CD4-positive, alpha-beta T cell treated with Interleukin-15 for 4 hours (primary cell): ENCODE measurements around the gene TPD52L2.
"Not testable (repeated sequence)": the region's sequence is repeated elsewhere in the genome, so short reads cannot be mapped to it uniquely, and the experiment has no call there.

Experiments used
- DNase-seq: peaks from one replicate; pipeline ENCODE4 v3.0.0-alpha.2; 2020; ENCODE audit warnings: low spot score

TPD52L2 gene

GRCh38 chr20:63855363-63856097, 9.5 kb upstream of the TPD52L2 start:
- no peak for DNase-seq

DNA sequence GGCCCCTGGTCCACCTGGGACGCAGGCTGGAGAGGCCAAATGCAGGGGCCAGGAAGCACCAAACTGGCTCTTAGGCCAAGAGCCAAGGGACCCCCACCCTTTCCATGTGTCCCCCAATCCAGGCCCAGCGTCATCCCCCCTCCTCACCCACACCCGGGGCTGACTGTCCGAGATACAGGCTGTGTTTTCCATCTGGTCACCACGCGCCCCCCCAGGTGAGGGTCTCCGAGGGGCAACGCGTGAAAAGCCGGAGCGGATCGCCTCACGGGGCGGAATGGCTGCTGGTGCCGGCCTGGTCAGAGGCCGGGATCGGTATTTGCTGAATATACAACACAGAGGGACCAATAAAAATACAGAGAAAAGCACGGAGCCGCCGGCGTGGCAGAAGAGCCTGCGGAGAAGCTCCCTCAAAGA, 9.0 kb upstream of the TPD52L2 start:
- DNase-seq: no peak

DNA sequence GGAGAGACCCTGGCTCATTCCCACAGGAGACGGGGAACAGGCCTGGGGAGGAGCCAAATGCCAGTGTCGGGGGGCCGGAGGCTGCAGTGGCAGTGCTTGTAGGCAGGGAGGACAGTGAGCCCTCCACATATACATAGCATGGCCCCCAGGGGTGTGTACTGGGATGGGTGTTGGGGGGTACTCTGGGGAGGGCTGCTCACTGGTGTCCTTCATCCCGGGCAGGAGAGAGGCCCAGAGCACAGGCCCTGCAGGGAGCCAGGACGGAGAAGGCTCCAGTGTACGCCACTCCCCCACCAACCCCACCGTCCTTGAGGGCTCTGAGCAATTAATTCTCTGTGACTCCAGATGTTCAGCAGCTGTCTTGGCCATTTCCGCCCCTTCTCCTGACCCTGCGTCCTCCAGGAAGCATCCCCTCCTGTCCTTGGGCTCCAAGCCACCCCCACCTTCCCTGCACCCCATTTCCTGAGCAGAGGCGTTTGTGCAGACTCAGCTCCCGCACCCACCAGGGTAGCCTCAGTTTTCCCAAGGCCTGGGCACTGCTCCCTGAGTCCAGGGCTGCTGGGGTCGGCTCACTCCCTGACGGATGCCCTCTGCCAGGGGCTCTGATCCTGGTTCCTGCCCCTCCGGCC, 7.2 kb upstream of the TPD52L2 start:
- DNase-seq: no peak

DNA sequence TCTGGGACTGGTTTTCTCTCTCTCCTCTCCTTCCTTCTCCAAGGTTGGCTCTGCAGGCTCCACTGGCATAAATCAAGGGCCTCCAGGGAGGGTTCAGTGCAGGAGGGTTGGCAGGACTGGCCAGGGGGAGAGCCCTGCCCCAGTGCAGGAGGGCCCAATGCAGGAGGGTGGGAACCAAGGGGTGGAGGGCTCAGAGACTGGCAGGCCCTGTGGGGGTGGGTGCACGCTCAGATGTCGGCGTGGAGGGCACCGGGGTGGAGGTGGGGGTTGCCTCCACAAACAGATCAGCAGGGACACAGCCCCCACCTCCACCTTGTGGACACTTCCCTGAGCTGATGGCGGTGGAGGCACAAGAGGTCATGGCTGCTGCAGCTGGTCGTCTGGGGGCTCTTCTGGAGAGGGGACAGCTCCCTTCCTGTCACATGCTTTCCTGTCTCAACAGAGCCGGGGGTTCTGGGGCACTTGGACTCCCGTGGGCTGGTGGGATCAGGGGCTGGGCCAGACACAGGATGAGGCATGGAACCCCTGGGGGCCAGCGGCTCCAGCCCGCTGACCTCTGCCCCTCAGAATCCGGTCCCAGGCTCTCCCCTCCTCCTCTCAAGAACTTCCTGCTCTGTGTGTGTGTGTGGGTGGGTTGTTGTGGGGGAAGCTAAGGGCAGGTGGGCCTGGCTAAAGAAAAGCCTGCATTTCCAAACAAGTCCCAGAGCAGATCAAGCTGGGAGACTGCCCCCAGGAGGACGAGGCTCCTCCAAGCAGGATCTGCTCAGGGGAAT, 6.5 kb upstream of the TPD52L2 start:
- DNase-seq: no peak

GRCh38 chr20:63859166-63859699, 5.8 kb upstream of the TPD52L2 start:
- no peak for DNase-seq

- DNase-seq: no peak
Observed at GRCh38 chr20:63860325-63861051, 4.6 kb upstream of the TPD52L2 start.

GRCh38 chr20:63861365-63861934, 3.6 kb upstream of the TPD52L2 start, which contains the start of gene ABHD16B:
Gene ABHD16B (plus strand): TSS chr20:63861498. CDS start chr20:63861541, 43 bp downstream.
- no peak for DNase-seq

DNA sequence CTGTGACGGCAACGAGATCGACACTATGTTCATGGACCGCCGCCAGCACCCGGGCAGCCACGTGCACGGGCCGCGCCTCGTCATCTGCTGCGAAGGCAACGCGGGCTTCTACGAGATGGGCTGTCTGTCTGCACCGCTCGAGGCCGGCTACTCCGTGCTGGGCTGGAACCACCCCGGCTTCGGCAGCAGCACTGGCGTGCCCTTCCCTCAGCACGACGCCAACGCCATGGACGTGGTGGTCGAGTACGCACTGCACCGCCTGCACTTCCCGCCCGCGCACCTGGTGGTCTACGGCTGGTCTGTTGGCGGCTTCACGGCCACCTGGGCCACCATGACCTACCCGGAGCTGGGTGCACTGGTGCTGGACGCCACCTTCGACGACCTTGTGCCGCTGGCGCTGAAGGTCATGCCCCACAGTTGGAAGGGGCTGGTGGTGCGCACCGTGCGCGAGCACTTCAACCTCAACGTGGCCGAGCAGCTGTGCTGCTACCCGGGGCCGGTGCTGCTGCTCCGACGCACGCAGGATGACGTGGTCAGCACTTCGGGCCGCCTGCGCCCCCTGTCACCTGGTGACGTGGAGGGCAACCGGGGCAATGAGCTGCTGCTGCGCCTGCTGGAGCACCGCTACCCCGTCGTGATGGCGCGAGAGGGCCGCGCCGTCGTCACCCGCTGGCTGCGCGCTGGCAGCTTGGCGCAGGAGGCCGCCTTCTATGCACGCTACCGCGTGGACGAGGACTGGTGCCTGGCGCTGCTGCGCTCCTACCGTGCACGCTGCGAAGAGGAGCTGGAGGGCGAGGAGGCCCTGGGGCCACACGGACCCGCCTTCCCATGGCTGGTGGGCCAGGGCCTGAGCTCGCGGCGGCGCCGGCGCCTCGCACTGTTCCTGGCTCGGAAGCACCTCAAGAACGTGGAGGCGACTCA, 2.8 kb upstream of the TPD52L2 start:
- no peak for DNase-seq

GRCh38 chr20:63863021-63863797, 1.9 kb upstream of the TPD52L2 start:
- no peak for DNase-seq

DNA sequence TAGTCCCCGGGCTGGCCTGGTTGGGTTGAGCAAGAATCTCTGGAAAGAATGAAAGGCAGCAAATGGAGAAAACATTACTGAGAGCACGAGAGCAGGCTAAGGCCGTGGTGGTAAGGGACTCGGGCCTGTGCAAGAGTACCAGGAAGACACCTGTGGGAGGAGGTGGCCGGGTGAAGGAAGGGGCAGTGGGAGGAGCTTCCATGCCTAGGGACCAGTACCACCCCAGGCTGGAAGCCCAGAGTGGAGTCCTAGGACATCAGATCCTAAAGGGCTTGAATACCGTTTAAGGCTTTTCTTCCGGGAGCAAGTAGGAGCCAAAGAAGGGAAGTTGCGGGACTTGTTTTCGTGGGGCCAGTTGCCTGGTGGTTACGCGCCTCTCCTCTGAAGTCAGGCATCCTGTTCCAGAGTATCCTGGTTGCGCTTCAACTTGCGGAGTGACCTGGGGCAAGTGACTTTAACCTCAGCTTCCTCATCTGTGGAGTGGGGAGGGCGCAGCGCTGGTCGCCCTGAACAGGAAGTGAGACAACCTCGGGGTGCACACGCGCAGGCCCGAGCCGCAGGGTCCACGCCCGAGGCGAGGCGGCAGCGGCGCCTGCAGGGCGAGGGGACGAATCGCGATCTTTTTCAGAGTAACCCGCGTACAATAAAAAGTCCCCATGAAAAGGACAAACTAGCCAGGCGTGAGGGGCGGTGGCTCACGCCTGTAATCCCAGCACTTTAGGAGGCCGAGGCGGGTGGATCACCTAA, 1.1 kb upstream of the TPD52L2 start:
- DNase-seq: peak; percentile 82

DNA sequence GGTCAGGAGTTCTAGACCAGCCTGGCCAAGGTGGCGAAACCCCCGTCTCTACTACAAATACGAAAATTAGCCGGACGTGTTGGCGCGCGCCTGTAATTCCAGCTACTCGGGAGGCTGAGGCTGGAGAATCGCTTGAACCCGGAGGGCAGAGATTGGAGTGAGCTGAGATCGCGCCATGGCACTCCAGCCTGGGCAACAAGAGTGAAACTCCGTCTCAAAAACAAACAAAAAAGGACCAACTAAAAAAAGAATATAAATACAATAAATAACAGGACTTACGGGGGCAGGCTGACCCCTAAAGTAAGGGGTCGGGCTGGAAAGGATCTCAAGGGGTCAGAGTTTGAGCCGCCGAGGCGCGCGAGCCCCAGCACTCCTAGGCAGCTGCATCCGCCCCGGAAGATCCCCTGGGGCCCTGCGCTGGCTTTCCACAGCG, 509 bp upstream of the TPD52L2 start:
- no peak for DNase-seq

DNA sequence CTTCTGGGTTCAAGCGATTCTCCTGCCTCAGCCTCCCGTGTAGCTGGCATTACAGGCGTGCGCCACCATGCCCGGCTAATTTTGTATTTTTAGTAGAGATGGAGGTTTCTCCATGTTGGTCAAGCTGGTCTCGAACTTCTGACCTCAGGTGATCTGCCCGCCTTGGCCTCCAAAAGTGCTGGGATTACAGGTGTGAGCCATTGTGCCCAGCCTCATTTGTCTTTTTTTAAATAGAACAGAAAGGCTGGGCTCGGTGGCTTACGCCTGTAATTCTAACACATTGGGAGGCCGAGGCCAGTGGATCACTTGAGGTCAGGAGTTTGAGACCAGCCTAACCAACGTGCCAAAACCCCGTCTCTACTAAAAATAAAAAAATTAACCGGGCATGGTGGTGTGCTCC, 2.0 kb downstream of the TPD52L2 start:
- DNase-seq: not testable (repeated sequence)

DNA sequence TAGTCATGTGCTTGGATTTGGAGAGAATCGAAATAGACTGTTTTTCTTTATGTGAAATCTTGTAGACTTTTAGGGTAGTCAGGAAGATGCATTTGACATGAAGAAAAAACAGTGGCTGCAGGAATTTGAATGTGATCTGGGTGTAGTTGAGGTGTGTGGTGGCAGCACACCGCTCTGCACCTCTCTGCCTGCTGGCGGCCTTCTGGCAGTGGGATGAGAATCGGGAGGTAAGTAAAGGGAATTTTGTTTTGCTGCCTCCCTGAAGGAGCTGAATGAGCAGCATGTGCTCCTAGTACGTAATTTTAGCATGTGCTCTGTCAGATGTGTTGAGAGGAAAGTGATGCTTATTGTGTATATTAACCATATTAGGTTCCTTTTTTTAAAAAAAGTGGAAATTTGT, 3.2 kb downstream of the TPD52L2 start:
- DNase-seq: no peak

- DNase-seq: peak; percentile 50
Observed at GRCh38 chr20:63873477-63873971, 8.5 kb downstream of the TPD52L2 start.

- DNase-seq: not testable (repeated sequence)
Observed at GRCh38 chr20:63874241-63874640, 9.2 kb downstream of the TPD52L2 start.

GRCh38 chr20:63876489-63877036, 11.5 kb downstream of the TPD52L2 start:
- no peak for DNase-seq

DNA sequence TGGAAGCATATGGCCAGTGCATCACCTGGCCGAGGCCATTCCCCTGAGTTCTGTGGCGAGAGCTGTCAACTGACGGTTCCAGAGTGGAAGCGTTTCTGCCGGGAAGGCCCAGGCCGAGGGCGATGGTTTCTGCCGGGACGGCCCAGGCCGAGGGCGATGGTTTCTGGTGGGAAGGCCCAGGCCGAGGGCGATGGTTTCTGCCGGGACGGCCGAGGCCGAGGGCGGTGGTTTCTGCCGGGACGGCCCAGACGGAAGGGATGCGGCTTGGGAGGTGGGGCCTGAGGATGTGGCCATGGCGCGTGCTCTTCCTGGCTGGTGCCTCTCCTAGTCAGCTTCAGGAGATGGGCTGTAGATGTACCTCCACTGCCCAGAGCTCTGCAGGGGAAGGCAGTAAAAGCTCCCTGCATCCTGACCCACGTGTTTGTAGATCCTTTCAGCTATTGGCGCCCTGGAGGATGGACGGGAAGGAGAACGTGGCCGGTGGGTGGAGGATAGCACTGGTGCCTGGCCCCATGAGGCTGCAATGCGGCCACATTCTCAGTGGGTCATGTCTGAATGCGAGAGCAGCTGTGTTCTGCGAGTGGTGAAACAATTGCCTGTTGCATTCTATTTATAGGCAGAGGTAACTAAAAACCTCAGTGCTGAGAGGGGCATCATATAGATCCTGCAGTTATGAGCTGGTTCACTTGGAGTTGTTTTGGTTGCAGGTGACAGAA, 12.8 kb downstream of the TPD52L2 start:
- no peak for DNase-seq
